HEK293T (cell line): ENCODE data around the gene GPR137B.

Experiments used
- CTCF ChIA-PET: fragments of 350-600 bp; formaldehyde crosslinking; extraction: SDS; loops from one replicate; lab custom pipeline; 2021; ENCODE audit warnings: antibody characterized with exemption, inconsistent platforms; lab: Yijun Ruan, JAX
- POLR2A ChIA-PET: fragments of 350-600 bp; formaldehyde crosslinking; extraction: SDS; loops from one replicate; lab custom pipeline; 2020; ENCODE audit warnings: antibody characterized with exemption, inconsistent platforms; lab: Yijun Ruan, JAX
- DNase-seq: peaks from one replicate; pipeline ENCODE4 v3.0.0; 2012; ENCODE audit warnings: mixed read lengths; ENCODE audit errors: extremely low spot score
- ARNT ChIP-seq: fragments of 450-650 bp; IDR thresholded peaks from 2 replicates; pipeline ENCODE4 v1.6.1; 2017; ENCODE audit warnings: mild to moderate bottlenecking
- BHLHE40 ChIP-seq: fragments of 450-650 bp; IDR thresholded peaks from 2 replicates; pipeline ENCODE4 v1.6.1; 2016; ENCODE audit warnings: mild to moderate bottlenecking, moderate library complexity, borderline replicate concordance
- CTBP1 ChIP-seq: fragments of 450-650 bp; IDR thresholded peaks from 2 replicates; pipeline ENCODE4 v1.6.1; 2016; ENCODE audit warnings: borderline replicate concordance
- ELF4 ChIP-seq: fragments of 450-650 bp; IDR thresholded peaks from 2 replicates; pipeline ENCODE4 v1.6.1; 2017; ENCODE audit warnings: antibody characterized with exemption
- FOXA1 ChIP-seq: fragments of 450-650 bp; IDR thresholded peaks from 2 replicates; pipeline ENCODE4 v1.6.1; 2016; ENCODE audit warnings: mild to moderate bottlenecking
- FOXK2 ChIP-seq: fragments of 450-650 bp; IDR thresholded peaks from 2 replicates; pipeline ENCODE4 v1.6.1; 2016; ENCODE audit warnings: mild to moderate bottlenecking
- FOXM1 ChIP-seq: fragments of 450-650 bp; IDR thresholded peaks from 2 replicates; pipeline ENCODE4 v1.6.1; 2017; ENCODE audit warnings: mild to moderate bottlenecking, borderline replicate concordance
- HDGF ChIP-seq: fragments of 450-650 bp; IDR thresholded peaks from 2 replicates; pipeline ENCODE4 v1.6.1; 2017; ENCODE audit warnings: antibody characterized with exemption, borderline replicate concordance
- L3MBTL2 ChIP-seq: fragments of 450-650 bp; conservative IDR thresholded peaks from 2 replicates; pipeline ENCODE4 v1.6.1; 2016; ENCODE audit warnings: mild to moderate bottlenecking
- LEF1 ChIP-seq: fragments of 450-650 bp; IDR thresholded peaks from 2 replicates; pipeline ENCODE4 v1.6.1; 2017; ENCODE audit warnings: mild to moderate bottlenecking, borderline replicate concordance
- NFRKB ChIP-seq: fragments of 450-650 bp; IDR thresholded peaks from 2 replicates; pipeline ENCODE4 v1.6.1; 2016; ENCODE audit warnings: mild to moderate bottlenecking, moderate library complexity
- SP1 ChIP-seq: fragments of 450-650 bp; IDR thresholded peaks from 2 replicates; pipeline ENCODE4 v1.6.1; 2017
- SUZ12 ChIP-seq: fragments of 450-650 bp; IDR thresholded peaks from 2 replicates; pipeline ENCODE4 v1.6.1; 2016; ENCODE audit warnings: mild to moderate bottlenecking
- TARDBP ChIP-seq: fragments of 450-650 bp; IDR thresholded peaks from 2 replicates; pipeline ENCODE4 v1.6.1; 2016
- ZNF384 ChIP-seq: fragments of 450-650 bp; IDR thresholded peaks from 2 replicates; pipeline ENCODE4 v1.6.1; 2016
- TF ChIP-seq, protein P1 (sequence below): fragments of 450-650 bp; IDR thresholded peaks from 2 replicates; pipeline ENCODE4 v1.6.1; 2016

Gene GPR137B

DNA sequence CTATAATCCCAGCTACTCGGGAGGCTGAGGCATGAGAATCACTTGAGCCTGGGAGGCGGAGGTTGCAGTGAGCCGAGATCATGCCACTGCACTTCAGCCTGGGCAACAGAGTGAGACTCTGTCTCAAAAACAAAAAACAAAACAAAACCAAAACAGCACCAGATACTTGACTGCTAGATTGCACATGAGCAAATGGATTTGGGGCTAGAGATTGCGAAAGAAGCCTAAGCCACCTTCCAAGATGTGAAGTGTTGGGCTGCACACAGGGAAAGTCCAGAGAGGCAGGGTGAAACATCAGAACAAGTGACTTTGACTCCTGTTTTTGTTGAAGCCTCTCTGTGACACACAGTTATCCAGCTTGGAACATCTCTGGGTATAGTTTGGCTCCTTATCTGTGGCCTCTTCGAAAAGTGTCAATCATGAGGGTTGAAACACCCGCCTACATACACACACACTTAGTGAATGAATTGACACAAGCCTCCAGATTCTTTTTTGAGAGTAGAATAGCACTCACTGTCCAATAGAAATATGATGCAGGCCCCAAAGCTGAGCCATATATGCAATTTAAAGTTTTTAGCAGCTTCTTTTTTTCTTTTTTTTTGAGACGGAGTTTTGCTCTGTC lies 34.2 kb upstream of the GPR137B start:
- ChIA-PET CTCF (interaction anchor here (0.6 to 1.8 kb wide), 2 partner anchors 237 to 243 kb away, joined by 3 to 4 read pairs; no protein-coding TSS in a partner anchor), POLR2A (no interaction called here)
- DNase-seq, result no peak
- no peak for TF ChIP-seq ZNF384
- TF ChIP-seq, protein P1, sequence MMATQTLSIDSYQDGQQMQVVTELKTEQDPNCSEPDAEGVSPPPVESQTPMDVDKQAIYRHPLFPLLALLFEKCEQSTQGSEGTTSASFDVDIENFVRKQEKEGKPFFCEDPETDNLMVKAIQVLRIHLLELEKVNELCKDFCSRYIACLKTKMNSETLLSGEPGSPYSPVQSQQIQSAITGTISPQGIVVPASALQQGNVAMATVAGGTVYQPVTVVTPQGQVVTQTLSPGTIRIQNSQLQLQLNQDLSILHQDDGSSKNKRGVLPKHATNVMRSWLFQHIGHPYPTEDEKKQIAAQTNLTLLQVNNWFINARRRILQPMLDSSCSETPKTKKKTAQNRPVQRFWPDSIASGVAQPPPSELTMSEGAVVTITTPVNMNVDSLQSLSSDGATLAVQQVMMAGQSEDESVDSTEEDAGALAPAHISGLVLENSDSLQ, result peak; percentile 57; the same call in 1 of the 2 replicates

DNA sequence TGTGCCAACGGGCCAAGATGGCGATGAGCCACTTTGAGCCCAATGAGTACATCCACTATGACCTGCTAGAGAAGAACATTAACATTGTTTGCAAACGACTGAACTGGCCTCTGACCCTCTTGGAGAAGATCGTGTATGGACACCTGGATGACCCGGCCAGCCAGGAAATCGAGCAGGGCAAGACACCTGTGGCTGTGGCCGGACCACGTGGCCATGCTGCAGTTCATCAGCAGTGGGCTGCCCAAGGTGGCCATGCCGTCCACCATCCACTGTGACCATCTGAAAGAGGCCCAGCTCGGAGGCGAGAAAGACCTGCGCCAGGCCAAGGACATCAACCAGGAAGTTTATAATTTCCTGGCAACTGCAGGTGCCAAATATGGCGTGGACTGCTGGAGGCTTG lies 32.2 kb upstream of the GPR137B start:
- DNase-seq, result no peak
- ChIA-PET POLR2A (no interaction called here), CTCF (interaction anchor here (0.6 to 0.9 kb wide), 2 partner anchors 24 to 438 kb away, joined by 3 read pairs; no protein-coding TSS in a partner anchor)
- TF ChIP-seq ARNT, result no peak
- TF ChIP-seq, protein P1, result no peak
- TF ChIP-seq FOXM1, result no peak
- TF ChIP-seq BHLHE40, result no peak
- TF ChIP-seq HDGF, result no peak
- TF ChIP-seq FOXA1, result no peak
- no peak for TF ChIP-seq CTBP1
- TF ChIP-seq NFRKB, result no peak
- TF ChIP-seq TARDBP, result no peak
- no peak for TF ChIP-seq L3MBTL2
- TF ChIP-seq ZNF384, result no peak
- no peak for TF ChIP-seq SP1
- TF ChIP-seq LEF1, result no peak
- TF ChIP-seq SUZ12, result no peak
- no peak for TF ChIP-seq ELF4
- no peak for TF ChIP-seq FOXK2

DNA sequence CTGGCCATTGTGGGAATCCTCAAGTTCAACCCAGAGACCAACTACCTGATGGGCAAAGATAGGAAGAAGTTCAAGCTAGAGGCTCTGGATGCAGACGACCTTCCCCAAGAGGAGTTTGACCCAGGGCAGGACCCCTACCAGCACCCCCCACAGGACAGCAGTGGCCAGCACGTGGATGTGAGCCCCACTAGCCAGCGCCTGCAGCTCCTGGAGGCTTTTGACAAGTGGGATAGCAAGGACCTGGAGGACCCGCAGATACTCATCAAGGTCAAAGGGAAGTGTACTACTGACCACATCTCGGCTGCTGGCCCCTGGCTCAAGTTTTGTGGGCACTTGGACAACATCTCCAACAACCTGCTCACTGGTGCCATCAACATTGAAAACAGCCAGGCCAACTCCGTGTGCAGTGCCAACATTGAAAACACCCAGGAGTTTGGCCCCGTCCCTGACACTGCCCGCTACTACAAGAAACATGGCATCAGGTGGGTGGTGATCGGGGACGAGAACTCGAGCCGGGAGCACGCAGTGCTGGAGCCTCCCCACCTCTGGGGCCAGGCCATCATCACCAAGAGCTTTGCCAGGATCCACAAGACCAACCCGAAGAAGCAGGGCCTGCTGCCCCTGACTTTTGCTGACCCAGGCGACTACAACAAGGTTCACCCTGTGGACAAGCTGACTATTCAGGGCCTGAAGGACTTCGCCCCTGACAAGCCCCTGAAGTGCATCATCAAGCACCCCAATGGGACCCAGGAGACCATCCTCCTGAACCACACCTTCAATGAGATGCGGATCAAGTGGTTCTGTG lies 30.6 kb upstream of the GPR137B start:
- TF ChIP-seq SUZ12 (no peak), ARNT (no peak), SP1 (no peak), ELF4 (no peak), FOXM1 (no peak), HDGF (no peak), LEF1 (no peak), ZNF384 (no peak)
- TF ChIP-seq, protein P1, result no peak
- no peak for DNase-seq
- ChIA-PET CTCF (interaction anchor here (0.6 to 0.7 kb wide), 4 partner anchors 19 to 895 kb away, joined by 3 to 10 read pairs (median 3); no protein-coding TSS in a partner anchor), POLR2A (no interaction called here)

DNA sequence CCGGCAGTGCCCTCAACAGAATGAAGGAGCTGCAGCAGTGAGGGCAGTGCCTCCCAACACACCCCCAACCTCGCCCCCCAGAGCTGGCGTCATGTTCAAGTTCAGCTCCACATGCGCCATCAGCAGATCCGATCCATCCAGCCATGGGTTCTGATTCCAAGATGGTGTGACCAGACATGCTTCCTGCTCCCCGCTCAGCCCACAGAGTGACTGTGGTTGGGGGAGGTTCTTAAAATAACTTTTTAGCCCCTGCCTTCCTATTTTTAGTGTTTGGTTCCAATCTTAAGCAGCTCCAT lies 30.1 kb upstream of the GPR137B start:
- TF ChIP-seq ELF4, result no peak
- TF ChIP-seq TARDBP, result no peak
- no peak for TF ChIP-seq FOXA1
- no peak for TF ChIP-seq BHLHE40
- TF ChIP-seq FOXK2, result no peak
- TF ChIP-seq SUZ12, result no peak
- no peak for TF ChIP-seq LEF1
- DNase-seq, result no peak
- POLR2A ChIA-PET, result no interaction called here
- CTCF ChIA-PET, result interaction anchor here (0.6 to 0.7 kb wide), 3 partner anchors 18 to 895 kb away, joined by 3 to 10 read pairs (median 3); no protein-coding TSS in a partner anchor

DNA sequence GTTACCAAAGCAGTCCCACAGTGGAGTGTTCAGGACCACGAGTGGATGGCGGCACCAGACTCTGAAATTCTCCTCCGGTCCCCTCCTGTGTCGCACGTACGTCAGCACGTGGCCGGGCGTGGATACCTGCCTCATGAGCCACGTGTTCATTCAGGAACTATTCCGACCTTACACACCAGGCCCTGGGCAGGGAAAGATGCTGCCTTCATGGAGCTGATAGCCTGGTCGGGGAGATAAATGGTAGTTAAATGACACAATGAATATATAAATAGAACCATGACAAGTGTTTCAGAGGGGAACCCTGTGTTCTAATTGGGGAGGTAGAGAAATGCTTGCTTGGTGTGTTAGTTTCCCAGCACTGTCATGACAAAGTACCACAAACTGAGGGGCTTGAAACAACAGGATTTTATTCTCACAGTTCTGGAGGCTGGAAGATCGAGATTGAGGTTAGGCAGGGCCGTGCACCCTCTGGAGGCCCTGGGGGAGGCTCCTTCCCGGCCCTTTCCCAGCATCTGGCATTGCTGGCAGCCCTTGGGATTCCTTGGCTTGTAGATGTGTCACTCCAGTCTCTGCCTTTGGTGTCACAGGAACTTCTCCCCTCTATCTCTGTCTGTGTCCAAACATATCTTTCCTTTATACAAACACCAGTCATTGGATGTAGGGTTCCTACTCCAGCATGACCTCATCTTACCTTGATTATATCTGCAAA lies 28.9 kb upstream of the GPR137B start:
- TF ChIP-seq NFRKB, result no peak
- no peak for TF ChIP-seq HDGF
- no peak for TF ChIP-seq L3MBTL2
- no peak for TF ChIP-seq FOXM1
- TF ChIP-seq LEF1, result no peak
- no peak for TF ChIP-seq ARNT
- TF ChIP-seq SUZ12, result no peak
- no peak for TF ChIP-seq FOXA1
- TF ChIP-seq, protein P1, result no peak
- no peak for TF ChIP-seq FOXK2
- TF ChIP-seq ELF4, result no peak
- TF ChIP-seq BHLHE40, result no peak
- no peak for TF ChIP-seq TARDBP
- no peak for TF ChIP-seq SP1
- TF ChIP-seq CTBP1, result no peak
- TF ChIP-seq ZNF384, result no peak
- DNase-seq, result no peak
- CTCF ChIA-PET, result interaction anchor here (0.6 kb wide), 1 partner anchor 608 kb away, joined by 3 read pairs; no protein-coding TSS in a partner anchor
- POLR2A ChIA-PET, result interaction anchor here (0.8 kb wide), 1 partner anchor 282 kb away, joined by 3 read pairs; no protein-coding TSS in a partner anchor
